Thyroid gland (tissue), 4 donors: ENCODE measurements around the gene MYCN.

Source experiments
- CTCF ChIP-seq, 6 experiments: fragments of 200-600 bp in 3 of 6; fragments of 450-650 bp in 3 of 6; sonication (generic) in 3 of 6; IDR thresholded peaks; one replicate each; pipeline ENCODE4 v1.5.1; 2016 to 2019; ENCODE audit warnings: antibody characterized with exemption in 6 of 6, mild to moderate bottlenecking in 2 of 6, inconsistent platforms in 1 of 6, moderate library complexity in 1 of 6
- POLR2A ChIP-seq, 2 donors: fragments of 450-650 bp; IDR thresholded peaks; one replicate each; pipeline ENCODE4 v1.6.1; 2017; ENCODE audit warnings: antibody characterized with exemption in 2 of 2, mild to moderate bottlenecking in 2 of 2, moderate library complexity in 1 of 2

- TF ChIP-seq CTCF (IDR thresholded peaks at IDR 0.05) (no peak), POLR2A (IDR thresholded peaks at IDR 0.05) (no peak)
Observed at GRCh38 chr2:15899751-15900493, 40.4 kb upstream of the MYCN start.
